ENCODE measurements around the gene FBXW7.

FBXW7 gene

GRCh38 chr4:152464030-152464823 is 71.7 kb downstream of the FBXW7 start:
- no peak for DNase-seq

DNA sequence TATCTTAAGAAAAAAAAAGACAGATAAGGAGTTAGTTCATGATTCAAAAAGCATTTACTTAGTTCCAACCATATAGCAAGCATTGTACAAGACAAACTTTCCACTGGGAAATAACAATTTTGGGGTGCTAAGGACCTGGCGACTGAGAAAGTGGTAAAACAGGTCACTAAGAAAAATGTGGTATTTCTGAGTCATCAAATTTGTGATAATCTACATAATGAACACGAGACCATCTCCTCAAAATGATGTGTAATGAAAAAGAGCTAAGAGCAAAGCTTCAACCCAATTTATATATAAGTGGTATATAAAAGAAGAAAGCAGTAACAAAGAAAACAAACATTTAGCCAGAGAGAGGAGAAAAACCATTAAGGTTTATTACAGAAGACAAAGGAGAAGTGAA is 72.3 kb downstream of the FBXW7 start:
- DNase-seq, result no peak

DNA sequence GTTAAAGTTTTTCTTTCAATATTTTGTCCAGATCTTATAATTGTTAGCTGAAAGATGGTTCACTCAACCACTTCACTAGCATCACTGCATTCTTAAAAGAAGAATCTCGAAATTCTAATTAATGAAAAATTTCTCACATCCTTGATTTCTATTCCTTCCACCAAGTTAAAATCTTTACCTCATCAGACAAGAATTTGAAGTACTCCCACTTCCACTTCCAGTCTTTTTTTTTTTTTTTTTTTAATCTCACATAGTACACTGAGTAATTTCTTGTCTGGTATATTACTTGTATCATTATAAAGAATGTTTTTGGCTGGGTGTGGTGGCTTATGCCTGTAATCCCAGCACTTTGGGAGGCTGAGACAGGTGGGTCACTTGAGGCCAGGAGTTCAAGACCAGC is 73.2 kb downstream of the FBXW7 start:
- DNase-seq, result no peak

DNA sequence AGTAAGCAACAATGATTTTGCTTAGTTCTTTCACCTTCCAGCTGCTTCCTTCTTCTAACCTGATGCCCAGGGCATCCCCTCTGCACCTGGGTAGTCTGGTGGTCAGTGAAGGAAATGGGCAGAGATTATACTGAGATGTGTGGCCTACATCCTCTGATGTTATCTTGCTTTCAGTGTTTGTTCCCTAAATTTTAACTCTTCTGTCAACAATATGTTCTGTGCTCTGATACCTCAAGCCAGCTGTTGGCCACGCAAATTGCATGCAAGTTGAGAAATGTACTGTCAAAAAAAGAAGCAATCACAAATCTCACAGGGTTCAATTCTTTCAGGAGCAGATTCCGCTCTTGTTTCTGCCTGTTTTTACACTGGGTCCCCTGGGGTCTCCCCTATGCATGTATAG is 73.8 kb downstream of the FBXW7 start:
- no peak for DNase-seq

DNA sequence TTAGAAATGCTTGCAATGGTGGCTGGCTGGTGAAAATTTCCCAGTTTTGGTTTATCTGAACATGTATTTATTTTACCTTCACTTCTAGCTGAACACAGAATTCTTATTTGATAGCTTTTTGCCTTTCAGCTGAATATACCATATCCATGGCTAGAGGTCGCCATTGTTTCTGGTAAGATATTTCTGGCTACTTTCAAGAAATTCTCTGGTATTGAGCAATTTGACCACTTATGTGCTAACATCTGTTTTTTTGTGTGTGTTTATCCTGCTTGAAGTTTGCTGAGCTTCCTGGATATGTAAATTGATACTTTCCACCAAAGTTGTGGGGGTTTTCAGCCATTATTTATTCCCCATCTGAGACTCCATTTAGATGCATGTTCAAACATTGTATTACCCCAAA is 75.4 kb downstream of the FBXW7 start:
- DNase-seq, result no peak

GRCh38 chr4:152459326-152459725 is 76.6 kb downstream of the FBXW7 start:
- DNase-seq, result no peak

DNA sequence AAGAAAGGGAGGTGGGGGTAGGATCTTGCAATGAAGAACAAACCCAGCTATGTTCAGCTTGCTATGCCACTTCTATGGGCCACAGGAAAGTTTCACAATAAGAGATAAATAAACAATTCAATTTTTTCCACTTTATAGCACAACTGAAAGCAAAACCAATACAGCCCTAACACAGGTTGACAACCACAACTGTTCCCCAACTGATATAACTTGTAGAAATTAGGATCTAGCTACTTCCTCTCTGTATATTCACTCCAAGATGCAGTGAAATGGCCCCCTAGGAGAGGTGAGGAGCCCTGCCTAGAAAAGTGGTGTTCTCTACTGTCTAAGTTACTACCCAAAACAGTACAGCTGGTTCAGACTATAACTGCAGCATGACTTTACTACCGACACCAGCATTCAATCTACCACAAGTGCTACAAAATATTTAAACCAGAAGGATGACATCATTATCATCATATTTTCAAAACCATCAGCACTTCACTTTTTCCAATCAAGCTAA is 77.0 kb downstream of the FBXW7 start:
- no peak for DNase-seq

- no peak for DNase-seq
Observed at GRCh38 chr4:152456609-152457008, 79.3 kb downstream of the FBXW7 start.

DNA sequence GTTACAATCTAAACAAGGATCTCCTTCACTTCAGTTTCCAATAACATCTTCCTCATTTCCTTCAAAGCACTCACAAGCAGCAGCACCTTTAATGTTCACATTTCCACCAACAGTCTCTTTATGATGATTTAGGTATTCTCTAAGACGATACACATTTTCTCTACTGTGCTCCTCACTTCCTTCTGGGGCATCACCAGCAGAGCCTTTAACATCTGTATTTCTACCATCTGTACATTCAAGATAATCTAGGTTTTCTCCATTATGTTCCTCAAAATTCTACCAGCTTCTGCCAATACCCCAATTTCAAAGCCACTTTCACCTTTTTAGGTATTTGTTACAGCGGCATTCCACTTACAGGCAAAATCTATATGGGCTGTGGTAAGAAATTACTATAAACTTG is 80.6 kb downstream of the FBXW7 start:
- no peak for DNase-seq

GRCh38 chr4:152454398-152455011 is 81.4 kb downstream of the FBXW7 start:
- DNase-seq, result no peak

DNA sequence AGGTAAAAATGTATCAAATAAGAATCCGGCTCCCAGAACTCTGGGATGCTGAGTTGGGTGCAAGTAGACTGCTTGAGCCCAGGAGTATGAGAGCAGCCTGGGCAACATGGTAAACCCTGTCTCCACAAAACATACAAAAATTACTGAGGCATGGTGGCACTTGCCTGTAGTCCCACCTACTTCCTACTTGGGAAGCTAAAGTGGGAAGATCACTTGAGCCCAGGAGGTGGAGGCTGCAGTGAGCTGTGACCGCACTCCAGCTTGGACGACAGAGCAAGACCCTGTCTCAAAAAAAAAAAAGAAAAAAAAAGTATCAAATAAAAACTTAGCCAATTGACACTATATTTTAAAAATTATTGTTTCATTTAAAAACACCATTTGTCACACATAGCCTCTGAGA is 84.4 kb downstream of the FBXW7 start:
- no peak for DNase-seq

GRCh38 chr4:152448854-152449253 is 87.0 kb downstream of the FBXW7 start:
- DNase-seq, result no peak

- DNase-seq, result no peak
Observed at GRCh38 chr4:152448038-152448707, 87.7 kb downstream of the FBXW7 start.

DNA sequence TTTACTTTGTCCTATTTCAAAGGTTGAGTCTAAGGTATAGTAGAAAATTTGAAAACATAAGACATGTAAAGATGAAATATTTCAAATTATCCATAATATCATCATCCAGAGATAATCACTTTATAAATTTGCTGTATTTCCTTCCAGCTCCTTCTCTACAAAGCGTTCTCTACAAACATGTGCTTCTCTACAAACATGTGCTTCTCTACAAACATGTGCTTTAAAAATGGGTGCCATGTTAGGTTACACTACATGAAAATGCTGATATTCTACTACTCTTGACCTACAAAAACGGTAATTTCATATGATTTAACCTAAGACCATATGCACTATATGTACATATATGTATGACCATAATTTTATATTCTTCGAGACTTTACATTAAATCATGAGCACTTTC is 92.0 kb downstream of the FBXW7 start:
- no peak for DNase-seq

DNA sequence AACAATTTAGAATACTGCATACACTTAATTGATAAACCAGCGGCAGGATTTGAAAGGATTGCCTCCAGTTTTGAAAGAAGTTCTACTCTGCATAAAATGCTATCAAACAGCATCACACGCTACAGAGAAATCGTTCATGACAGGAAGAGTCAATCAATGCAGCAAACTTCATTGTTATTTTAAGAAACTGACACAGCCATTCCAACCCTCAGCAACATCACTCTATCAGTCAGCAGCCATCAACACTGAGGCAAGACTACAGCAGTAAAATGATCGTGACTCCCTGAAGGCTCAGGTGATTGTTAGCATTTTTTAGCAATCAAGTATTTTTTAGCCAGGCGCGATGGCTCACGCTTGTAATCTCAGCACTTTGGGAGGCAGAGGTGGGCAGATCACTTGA is 98.3 kb downstream of the FBXW7 start:
- DNase-seq, result no peak

GRCh38 chr4:152436384-152436783 is 99.5 kb downstream of the FBXW7 start:
- DNase-seq, result no peak

- no peak for DNase-seq
Observed at GRCh38 chr4:152434011-152434410, 101.9 kb downstream of the FBXW7 start.

GRCh38 chr4:152431784-152432183 is 104.1 kb downstream of the FBXW7 start:
- no peak for DNase-seq

DNA sequence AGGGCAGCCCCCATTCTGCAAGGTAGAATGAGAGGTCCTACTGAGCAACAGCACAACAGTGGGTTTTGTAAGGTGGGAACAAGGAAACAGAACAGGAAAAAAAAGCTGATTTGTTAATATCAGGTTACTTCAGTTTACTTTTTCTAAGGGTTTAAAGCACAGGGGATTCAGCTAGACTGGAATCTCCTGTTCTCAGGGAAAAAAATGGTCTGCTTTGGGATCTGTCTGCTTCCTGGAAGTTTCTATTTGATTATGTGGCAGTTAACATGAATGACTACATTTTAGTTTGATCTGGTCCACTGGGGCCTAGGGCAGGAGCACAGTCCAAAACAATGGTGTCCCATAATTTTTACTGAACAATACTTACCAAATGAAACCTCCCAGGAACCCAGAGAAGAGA is 104.6 kb downstream of the FBXW7 start:
- DNase-seq, result no peak

- DNase-seq, result no peak
Observed at GRCh38 chr4:152430507-152430906, 105.4 kb downstream of the FBXW7 start.

GRCh38 chr4:152427981-152428380 is 107.9 kb downstream of the FBXW7 start:
- DNase-seq, result no peak

GRCh38 chr4:152424977-152425376 is 110.9 kb downstream of the FBXW7 start:
- DNase-seq, result no peak

DNA sequence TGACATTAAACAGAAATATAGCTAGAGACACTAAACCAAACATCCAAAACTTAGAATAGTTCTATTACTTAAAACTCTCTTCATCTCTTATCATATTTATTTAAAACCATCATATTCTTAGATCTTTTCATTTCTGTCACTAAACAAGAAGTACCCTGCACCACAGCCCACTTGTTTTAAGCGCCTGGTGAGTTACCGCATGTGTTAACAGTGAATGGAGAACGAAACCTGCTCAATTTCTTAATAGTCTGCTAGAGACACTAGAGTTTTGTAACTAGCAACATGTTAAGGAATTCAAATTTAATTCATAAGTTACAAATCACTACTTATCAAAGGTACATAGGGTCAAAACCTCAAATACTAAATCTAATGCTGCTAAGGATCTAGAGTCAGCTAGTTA is 111.5 kb downstream of the FBXW7 start:
- DNase-seq, result no peak

DNA sequence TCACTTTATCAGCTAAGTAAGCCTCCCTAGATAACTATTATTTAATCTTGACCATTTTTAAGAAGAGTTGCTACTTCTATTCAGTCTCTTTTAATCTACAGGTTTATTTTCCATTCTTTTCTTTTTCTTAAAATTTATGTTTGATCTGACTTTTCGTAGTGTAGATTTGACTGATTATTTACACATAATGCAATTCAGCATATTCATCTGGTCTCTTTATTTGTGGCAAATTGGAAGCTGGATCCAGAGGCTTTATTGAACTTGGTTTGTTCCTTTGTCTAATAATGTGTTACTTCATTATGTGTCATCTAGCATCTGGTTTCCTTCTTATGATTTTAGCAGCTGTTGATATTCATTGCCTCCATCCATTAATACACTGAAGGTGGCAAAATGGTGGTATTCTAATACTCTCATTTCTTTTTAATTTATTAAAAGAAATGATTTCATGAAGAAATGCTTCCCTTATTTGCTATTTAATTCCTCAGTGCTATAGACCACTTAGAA is 113.0 kb downstream of the FBXW7 start:
- no peak for DNase-seq

All from activated T-cell treated with anti-CD3 and anti-CD28 coated beads for 4 hours (primary cell).